DOHH2 (cell line): ENCODE results near the gene CTDSP1.

Experiments used
- H3F3A ChIP-seq: fragments of 200-600 bp; sonication (generic), shearing (Covaris generic); 2 replicates; pipeline ENCODE4 v1.6.0; 2016; ENCODE audit warnings: antibody characterized with exemption, mild to moderate bottlenecking; ENCODE audit not compliant: control insufficient read depth, insufficient read depth
- H3K27ac ChIP-seq: fragments of 200-600 bp; sonication (generic); 2 replicates; pipeline ENCODE4 v1.5.1; 2014; ENCODE audit warnings: low read depth, mild to moderate bottlenecking, low read length, moderate library complexity
- H3K27me3 ChIP-seq: fragments of 200-600 bp; sonication (generic); 2 replicates; pipeline ENCODE4 v1.6.1; 2014; ENCODE audit warnings: mild to moderate bottlenecking, low read length, mixed read lengths; ENCODE audit not compliant: control insufficient read depth
- H3K36me3 ChIP-seq: fragments of 200-600 bp; sonication (generic); 2 replicates; pipeline ENCODE4 v1.6.1; 2014; ENCODE audit warnings: mild to moderate bottlenecking, low read length, moderate library complexity, mixed read lengths; ENCODE audit not compliant: control insufficient read depth
- H3K4me1 ChIP-seq: fragments of 200-600 bp; sonication (generic); 2 replicates; pipeline ENCODE4 v1.6.1; 2014; ENCODE audit warnings: mild to moderate bottlenecking, low read length, mixed read lengths; ENCODE audit not compliant: control insufficient read depth
- H3K4me2 ChIP-seq: fragments of 200-600 bp; sonication (generic); 2 replicates; pipeline ENCODE4 v1.6.0; 2014; ENCODE audit warnings: mild to moderate bottlenecking, low read length, moderate library complexity
- H3K4me3 ChIP-seq: fragments of 200-600 bp; sonication (generic); 2 replicates; pipeline ENCODE4 v1.5.1; 2014; ENCODE audit warnings: mild to moderate bottlenecking, low read length, mixed read lengths
- H3K79me2 ChIP-seq: fragments of 200-600 bp; sonication (generic); 2 replicates; pipeline ENCODE4 v1.6.1; 2014; ENCODE audit warnings: mild to moderate bottlenecking, low read length, mixed read lengths; ENCODE audit not compliant: control insufficient read depth
- H3K9me2 ChIP-seq: fragments of 200-600 bp; sonication (generic); replicated peaks from 2 replicates; pipeline ENCODE4 v1.6.1; 2014; ENCODE audit warnings: mild to moderate bottlenecking, low read length, mixed read lengths; ENCODE audit not compliant: control insufficient read depth
- H3K9me3 ChIP-seq: fragments of 200-600 bp; sonication (generic); 2 replicates; pipeline ENCODE4 v1.6.1; 2014; ENCODE audit warnings: antibody characterized with exemption, low read length, mixed read lengths; ENCODE audit not compliant: control insufficient read depth, insufficient read depth
- H4K20me1 ChIP-seq: fragments of 200-600 bp; sonication (generic); 2 replicates; pipeline ENCODE4 v1.6.0; 2014; ENCODE audit warnings: low read depth, mild to moderate bottlenecking, antibody characterized with exemption, low read length, moderate library complexity; ENCODE audit not compliant: control insufficient read depth, insufficient read depth
- EZH2phosphoT487 ChIP-seq: fragments of 200-600 bp; sonication (generic); IDR thresholded peaks from 2 replicates; pipeline ENCODE4 v1.6.1; 2017; ENCODE audit warnings: borderline replicate concordance, mild to moderate bottlenecking, antibody characterized with exemption, low read length, moderate library complexity, mixed read lengths
- TF ChIP-seq, protein P1 (sequence below): fragments of 200-600 bp; sonication (generic); IDR thresholded peaks from one replicate; pipeline ENCODE4 v1.5.1; 2014; ENCODE audit warnings: antibody characterized with exemption, mild to moderate bottlenecking, low read depth, low read length; ENCODE audit not compliant: poor library complexity, severe bottlenecking

Gene CTDSP1

GRCh38 chr2:218395826-218396687 lies 3.6 kb upstream of the CTDSP1 start:
- Histone ChIP-seq H3K27me3 (no peaks in the 10 kb centered on the region), H3K4me2 (peak overlapping the region; percentile 94), H3K27ac (peak overlapping the region; percentile 92), H3F3A (peaks cover 15% of the 10 kb centered on the region), H3K79me2 (peaks cover 23% of the 10 kb centered on the region), H3K9me2 (no peaks in the 10 kb centered on the region), H3K9me3 (no peaks in the 10 kb centered on the region), H3K4me3 (peak overlapping the region; percentile 90), H3K4me1 (peaks cover 54% of the 10 kb centered on the region), H3K36me3 (peaks cover 4% of the 10 kb centered on the region), H4K20me1 (no peaks in the 10 kb centered on the region)
- TF ChIP-seq, protein P1, sequence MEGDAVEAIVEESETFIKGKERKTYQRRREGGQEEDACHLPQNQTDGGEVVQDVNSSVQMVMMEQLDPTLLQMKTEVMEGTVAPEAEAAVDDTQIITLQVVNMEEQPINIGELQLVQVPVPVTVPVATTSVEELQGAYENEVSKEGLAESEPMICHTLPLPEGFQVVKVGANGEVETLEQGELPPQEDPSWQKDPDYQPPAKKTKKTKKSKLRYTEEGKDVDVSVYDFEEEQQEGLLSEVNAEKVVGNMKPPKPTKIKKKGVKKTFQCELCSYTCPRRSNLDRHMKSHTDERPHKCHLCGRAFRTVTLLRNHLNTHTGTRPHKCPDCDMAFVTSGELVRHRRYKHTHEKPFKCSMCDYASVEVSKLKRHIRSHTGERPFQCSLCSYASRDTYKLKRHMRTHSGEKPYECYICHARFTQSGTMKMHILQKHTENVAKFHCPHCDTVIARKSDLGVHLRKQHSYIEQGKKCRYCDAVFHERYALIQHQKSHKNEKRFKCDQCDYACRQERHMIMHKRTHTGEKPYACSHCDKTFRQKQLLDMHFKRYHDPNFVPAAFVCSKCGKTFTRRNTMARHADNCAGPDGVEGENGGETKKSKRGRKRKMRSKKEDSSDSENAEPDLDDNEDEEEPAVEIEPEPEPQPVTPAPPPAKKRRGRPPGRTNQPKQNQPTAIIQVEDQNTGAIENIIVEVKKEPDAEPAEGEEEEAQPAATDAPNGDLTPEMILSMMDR = peak; percentile 85
- TF ChIP-seq EZH2phosphoT487 = no peak

DNA sequence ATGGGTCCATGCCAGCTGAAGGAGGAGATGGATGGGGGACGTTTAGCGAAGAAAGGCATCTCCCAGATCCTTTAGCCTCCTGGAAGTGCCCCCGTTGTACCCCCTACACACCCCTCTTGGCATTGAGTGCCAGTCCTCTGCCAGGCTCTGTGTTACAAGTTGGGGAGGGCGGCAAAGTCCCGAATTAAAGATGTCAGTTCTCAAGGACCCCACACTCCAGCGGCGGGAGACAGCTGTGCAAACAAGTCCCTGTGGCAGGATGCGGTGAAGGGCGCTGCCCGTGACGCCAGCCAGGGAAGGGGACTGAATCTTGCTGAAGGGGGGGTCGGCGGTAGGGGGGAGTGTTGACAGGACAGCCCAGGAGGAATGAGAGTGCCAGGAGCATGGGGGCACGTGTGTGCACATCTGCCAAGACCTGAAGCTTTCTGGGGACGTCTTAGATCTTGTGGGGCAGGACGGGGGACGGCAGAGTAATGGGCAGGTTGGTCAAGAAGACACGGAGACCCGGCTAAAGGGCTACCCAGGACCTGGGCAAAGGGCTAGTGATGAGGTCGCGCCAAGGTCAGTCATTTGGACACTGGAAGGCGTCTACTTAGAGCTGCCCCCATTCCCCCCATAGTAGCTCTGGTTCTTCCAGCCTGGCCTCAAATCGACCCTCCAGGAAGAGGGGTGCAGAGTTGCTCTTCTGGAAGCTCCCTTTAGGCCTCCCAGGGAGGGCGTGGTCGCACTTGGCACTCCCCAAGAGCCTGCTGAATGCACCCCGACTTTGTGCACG lies 2.8 kb upstream of the CTDSP1 start:
- Histone ChIP-seq H3K4me3 (peak overlapping the region; percentile 90), H3K4me2 (peak overlapping the region; percentile 94), H3K79me2 (peaks cover 31% of the 10 kb centered on the region), H3F3A (peaks cover 15% of the 10 kb centered on the region), H3K36me3 (peaks cover 12% of the 10 kb centered on the region), H4K20me1 (no peaks in the 10 kb centered on the region), H3K27ac (peak overlapping the region; percentile 92), H3K27me3 (no peaks in the 10 kb centered on the region), H3K4me1 (peaks cover 62% of the 10 kb centered on the region), H3K9me2 (no peaks in the 10 kb centered on the region), H3K9me3 (no peaks in the 10 kb centered on the region)
- TF ChIP-seq, protein P1 = no peak
- TF ChIP-seq EZH2phosphoT487 = no peak

- Histone ChIP-seq H3K4me3 (peak overlapping the region; percentile 90), H3K9me3 (no peaks in the 10 kb centered on the region), H3K36me3 (peaks cover 17% of the 10 kb centered on the region), H3K27ac (peak overlapping the region; percentile 92), H3F3A (peaks cover 15% of the 10 kb centered on the region), H4K20me1 (no peaks in the 10 kb centered on the region), H3K4me2 (peak overlapping the region; percentile 94), H3K4me1 (peaks cover 67% of the 10 kb centered on the region), H3K27me3 (no peaks in the 10 kb centered on the region), H3K9me2 (no peaks in the 10 kb centered on the region), H3K79me2 (peaks cover 37% of the 10 kb centered on the region)
- no peak for TF ChIP-seq EZH2phosphoT487
- TF ChIP-seq, protein P1 = no peak
Measured at GRCh38 chr2:218397463-218397819, 2.2 kb upstream of the CTDSP1 start.
